Muscle layer of colon (tissue), 2 donors: ENCODE data around the gene RPL13A.
"Not testable (repeated sequence)": the region's sequence is repeated elsewhere in the genome, so short reads cannot be mapped to it uniquely, and the experiment has no call there.

Experiments used
- H3K27ac ChIP-seq: one replicate; pipeline ENCODE4 v1.7.0; 2013; ENCODE audit warnings: low read depth, mild to moderate bottlenecking, low read length, moderate library complexity
- H3K27me3 ChIP-seq, 2 donors: one replicate each; pipeline ENCODE4 v1.7.0; 2013; ENCODE audit warnings: low read length in 2 of 2, mild to moderate bottlenecking in 2 of 2; ENCODE audit not compliant: insufficient read depth in 2 of 2, control insufficient read depth in 1 of 2
- H3K36me3 ChIP-seq: one replicate; pipeline ENCODE4 v1.7.0; 2013; ENCODE audit warnings: mild to moderate bottlenecking, low read length; ENCODE audit not compliant: insufficient read depth
- H3K4me1 ChIP-seq: one replicate; pipeline ENCODE4 v1.7.0; 2013; ENCODE audit warnings: mild to moderate bottlenecking, low read length; ENCODE audit not compliant: insufficient read depth
- H3K4me3 ChIP-seq, 2 donors: one replicate each; pipeline ENCODE4 v1.7.0; 2013; ENCODE audit warnings: low read length in 2 of 2, low read depth in 1 of 2, mild to moderate bottlenecking in 1 of 2, moderate library complexity in 1 of 2
- H3K9ac ChIP-seq: one replicate; pipeline ENCODE4 v1.7.0; 2013; ENCODE audit warnings: low read length
- H3K9me3 ChIP-seq: one replicate; pipeline ENCODE4 v1.7.0; 2013; ENCODE audit warnings: mild to moderate bottlenecking, low read length
- donor health status: abdominal sarcoma.
- donor health status: Adenocarcinoma of cecum.

The RPL13A gene

DNA sequence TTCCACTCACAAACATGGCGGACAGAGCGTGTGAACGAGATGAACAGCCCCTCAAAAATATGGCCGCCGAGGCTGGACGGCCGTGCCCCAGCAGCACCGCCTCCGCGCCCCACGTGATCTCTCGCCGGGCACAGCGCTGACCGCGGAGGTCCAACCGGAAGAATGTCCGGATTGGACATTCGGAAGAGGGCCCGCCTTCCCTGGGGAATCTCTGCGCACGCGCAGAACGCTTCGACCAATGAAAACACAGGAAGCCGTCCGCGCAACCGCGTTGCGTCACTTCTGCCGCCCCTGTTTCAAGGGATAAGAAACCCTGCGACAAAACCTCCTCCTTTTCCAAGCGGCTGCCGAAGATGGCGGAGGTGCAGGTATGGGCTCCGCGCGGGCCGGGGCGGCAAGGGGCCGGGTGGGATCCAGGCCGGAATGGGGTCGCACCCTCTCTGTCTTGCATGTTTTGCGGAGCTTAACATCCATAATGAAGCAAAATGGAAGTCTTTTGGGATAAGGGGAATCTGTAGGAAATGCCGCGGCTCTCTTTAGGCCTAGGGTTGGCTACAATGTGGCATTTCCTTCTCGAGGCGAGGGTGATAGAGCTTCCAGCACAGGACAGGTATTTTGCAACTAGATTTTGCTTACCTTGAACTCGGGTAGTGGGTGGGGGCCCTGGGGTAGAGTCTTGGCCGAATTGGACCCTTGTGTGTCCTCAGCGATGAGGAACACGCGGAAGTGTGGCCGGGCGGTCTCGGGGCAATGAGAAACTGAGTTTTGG is at the start of gene RPL13A:
RPL13A (plus strand) TSS at position 332 of the 769 bp plus-strand sequence; CDS start at position 354, 22 bp downstream.
- H3K27me3 ChIP-seq: no peaks in the 10 kb centered on the region
- H3K36me3 ChIP-seq: peaks cover 34% of the 10 kb centered on the region
- H3K9me3 ChIP-seq: no peaks in the 10 kb centered on the region
- peak within 1 kb of the TSS; percentile 94 for H3K27ac ChIP-seq
- peak within 1 kb of the TSS; percentile 53 to 100 for H3K4me3 ChIP-seq
- H3K4me1 ChIP-seq: peaks cover 24% of the 10 kb centered on the region
- H3K9ac ChIP-seq: peak within 1 kb of the TSS; percentile 98

DNA sequence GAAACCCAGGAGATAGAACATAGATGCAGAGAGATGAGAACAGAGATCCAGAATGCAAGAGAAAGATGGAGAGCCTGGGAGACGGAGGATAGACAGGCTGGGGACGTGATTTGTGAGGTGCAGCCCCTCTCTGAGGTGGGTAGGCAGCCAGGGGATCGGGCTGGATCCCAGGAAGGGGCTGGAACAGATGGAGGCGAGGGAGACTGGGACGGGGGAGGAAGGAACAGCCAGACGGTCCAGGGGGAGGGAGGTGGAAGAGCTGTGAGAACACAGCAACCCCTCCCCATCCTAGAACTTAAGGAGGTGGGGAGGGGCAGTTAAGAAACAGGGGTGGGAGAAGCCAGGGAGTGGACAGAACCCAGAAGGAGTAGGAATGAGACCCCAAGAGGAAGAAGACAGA is 49.1 kb upstream of the RPL13A start:
- Histone ChIP-seq H3K27me3 (peaks cover 48 to 94% of the 10 kb centered on the region in 2 donors), H3K9ac (no peak overlapping the region), H3K27ac (no peak overlapping the region), H3K4me1 (no peaks in the 10 kb centered on the region), H3K4me3 (no peak overlapping the region), H3K36me3 (no peaks in the 10 kb centered on the region), H3K9me3 (no peaks in the 10 kb centered on the region)

DNA sequence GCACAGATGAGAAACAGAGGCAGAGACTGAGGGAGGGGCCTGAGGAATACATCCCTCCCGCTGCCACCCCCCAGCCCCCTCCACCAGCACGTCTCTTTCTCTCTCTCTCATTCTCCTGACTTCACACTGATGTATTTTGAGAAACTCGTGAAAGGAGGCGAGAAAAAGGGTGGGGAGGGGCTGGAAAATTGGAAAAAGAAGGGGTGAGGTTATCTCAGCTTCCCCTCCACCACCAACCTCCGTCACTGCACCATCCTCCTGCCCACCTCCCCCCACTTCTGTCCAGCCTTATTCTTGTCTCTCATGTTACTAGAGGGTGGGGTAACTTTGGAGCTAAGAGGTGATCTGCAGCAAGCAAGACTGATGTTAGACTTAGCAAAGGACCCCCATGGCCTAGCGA is 47.6 kb upstream of the RPL13A start:
- no peak overlapping the region for H3K27ac ChIP-seq

DNA sequence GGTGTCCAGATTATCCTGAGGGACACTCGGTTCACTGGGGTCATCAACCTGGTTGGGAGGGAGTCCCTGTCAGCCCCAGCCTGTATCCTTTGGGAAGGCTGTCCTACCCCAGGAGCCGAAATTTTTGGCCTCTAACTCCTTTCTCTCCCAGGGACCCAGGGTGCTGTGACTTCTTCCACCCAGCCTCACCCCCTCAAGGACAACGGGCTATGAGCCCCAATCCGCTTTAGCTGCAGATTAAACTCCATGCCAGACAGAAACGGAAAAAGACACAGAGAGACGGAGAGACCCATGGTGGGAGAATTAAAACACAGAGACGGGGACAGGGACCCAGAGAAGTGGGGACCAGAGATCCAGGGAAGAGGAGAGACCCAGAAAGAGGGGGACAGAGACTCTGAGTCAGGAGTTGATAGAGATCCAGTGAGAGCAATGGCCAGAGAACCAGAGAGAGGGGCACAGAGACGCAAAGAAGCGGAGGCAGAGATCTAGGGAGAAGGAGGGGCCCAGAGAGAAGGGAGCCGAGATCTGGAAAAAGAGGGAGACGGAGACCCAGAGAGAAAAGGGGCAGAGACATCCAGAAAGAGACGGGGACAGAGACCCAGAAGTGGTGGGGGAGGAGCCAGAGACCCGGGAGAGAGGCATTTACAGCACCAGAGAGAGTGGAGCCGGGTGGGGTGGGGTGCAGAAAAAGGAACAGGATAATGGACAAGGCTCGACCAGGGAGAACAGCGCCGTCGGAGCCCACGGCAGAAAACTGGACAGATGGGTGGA is 46.8 kb upstream of the RPL13A start:
- Histone ChIP-seq H3K4me3 (no peak overlapping the region), H3K27ac (no peak overlapping the region), H3K9me3 (no peaks in the 10 kb centered on the region), H3K9ac (no peak overlapping the region), H3K4me1 (no peaks in the 10 kb centered on the region), H3K27me3 (peaks cover 27 to 72% of the 10 kb centered on the region in 2 donors), H3K36me3 (no peaks in the 10 kb centered on the region)

More for the DNA sequence above, 47.6 kb upstream of the RPL13A start:
- Histone ChIP-seq H3K9ac (no peak overlapping the region), H3K4me1 (no peaks in the 10 kb centered on the region), H3K4me3 (no peak overlapping the region), H3K9me3 (no peaks in the 10 kb centered on the region), H3K36me3 (no peaks in the 10 kb centered on the region), H3K27me3 (peaks cover 32 to 80% of the 10 kb centered on the region in 2 donors)

DNA sequence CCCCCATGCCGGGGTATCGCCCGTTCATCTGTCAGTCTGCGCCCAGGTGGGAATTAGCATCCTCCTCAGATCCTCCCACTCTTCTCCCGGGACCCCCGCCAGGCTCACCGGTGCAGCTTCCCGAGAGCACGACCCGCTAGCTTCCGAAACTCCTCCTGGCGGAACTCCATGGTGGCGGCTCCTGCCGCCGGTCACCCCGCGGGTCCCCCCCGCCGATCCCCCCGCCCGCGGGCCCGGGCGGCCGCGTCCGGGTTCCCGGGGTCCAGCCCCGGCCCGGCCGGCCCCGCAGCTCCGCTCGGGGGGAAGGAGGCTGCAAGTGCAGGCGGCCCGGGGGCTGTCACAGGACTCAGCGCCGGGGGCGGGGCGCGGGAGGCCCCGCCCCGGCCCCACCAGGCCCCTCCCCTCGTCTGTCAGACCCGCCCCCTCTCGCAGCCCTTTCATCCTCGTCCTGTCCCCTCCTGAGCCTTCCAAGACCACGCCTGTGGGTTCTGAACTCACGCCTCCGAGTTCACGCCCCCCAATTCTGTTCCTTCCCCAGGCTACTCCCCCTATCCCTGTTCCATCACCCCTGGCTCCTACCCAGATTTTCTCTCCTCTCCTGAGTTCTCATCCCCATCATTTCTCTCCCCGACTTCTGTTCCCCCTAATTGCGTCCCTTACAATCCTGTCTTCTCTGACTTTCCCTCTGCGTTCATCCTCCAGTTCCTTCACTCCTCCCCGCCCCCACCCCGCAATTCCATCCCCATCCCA is 46.0 kb upstream of the RPL13A start, which contains the start of gene SLC17A7:
SLC17A7 (minus strand) TSS at position 318 of the 750 bp plus-strand sequence; CDS start at position 170, 148 bp downstream.
- Histone ChIP-seq H3K9me3 (no peaks in the 10 kb centered on the region), H3K36me3 (peaks cover under 1% of the 10 kb centered on the region), H3K27me3 (peaks cover 23 to 65% of the 10 kb centered on the region in 2 donors), H3K4me1 (no peaks in the 10 kb centered on the region), H3K9ac (no peak within 1 kb of the TSS), H3K4me3 (no peak within 1 kb of the TSS), H3K27ac (no peak within 1 kb of the TSS)

DNA sequence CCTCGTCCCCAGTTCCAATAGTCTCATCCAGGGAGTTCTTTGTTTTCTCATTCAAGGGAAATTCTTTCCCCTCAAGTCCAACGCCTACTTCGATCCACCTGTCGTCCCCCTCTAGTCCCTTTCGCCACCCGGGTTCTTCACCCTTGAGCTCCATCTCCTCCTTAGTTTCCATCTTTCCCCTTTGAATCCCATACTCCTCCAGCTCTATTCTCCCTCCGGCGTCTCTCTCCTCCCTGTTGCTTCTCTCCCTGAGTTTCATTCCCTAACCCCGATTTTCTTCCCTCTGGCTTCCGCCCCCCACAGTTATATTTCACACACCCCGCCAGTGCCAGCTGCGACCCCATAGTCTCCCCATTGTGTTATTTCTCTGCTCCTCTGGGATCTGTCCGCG is 45.5 kb upstream of the RPL13A start:
- Histone ChIP-seq H3K27ac (no peak overlapping the region), H3K27me3 (peaks cover 23 to 59% of the 10 kb centered on the region in 2 donors), H3K36me3 (peaks cover 4% of the 10 kb centered on the region), H3K9me3 (no peaks in the 10 kb centered on the region), H3K9ac (no peak overlapping the region), H3K4me1 (no peaks in the 10 kb centered on the region), H3K4me3 (no peak overlapping the region)

DNA sequence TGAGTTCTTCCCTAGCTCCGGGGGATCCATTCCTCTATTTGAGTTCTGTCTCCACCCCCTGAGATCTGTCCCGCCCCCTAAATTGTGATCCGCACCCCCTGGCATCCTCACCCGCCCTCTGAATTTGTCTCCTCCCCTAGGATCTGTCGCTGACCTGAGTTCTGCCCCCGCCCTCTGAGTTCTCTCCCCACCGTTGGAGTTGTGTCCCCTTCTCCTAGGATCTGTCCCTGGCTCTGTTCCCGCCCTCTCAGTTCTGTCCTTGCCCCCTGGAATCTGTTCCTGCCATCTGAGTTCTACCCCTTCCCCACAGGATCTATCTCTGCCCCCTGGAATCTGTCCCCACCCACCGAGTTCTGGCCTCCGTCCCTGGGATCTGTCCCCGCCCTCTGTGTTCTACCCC is 45.1 kb upstream of the RPL13A start:
- Histone ChIP-seq H3K4me1 (no peaks in the 10 kb centered on the region), H3K36me3 (peaks cover 4% of the 10 kb centered on the region), H3K4me3 (no peak overlapping the region), H3K9ac (no peak overlapping the region), H3K9me3 (no peaks in the 10 kb centered on the region), H3K27ac (no peak overlapping the region), H3K27me3 (peaks cover 23 to 55% of the 10 kb centered on the region in 2 donors)

DNA sequence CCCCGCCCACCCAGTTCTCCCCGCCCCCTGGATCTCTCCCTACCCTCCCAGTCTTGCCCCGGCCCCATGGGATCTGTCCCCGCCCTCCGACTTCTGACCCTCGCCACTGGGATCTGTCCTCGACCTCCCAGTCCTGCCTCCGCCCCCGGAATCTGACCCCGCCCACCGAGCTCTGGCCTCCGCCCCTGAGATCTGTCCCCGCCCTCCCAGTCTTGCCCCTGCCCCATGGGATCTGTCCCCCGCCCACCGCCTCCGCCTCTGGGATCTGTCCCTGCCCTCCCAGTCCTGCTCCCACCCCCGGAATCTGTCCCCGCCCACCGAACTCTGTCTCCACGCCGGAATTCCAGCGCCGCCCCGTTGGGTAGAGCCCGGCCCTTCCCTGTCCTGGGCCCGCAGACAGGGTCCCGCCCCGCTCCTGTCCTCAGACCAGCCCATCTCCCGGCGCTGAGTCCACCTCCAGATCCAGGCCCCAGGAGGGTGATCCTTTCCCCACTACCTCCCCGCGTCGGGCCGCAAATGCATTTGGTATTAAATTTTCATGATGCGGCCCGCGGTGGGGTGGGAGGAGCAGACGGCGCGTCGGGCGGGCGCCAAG is 44.5 kb upstream of the RPL13A start:
- Histone ChIP-seq H3K4me1 (no peaks in the 10 kb centered on the region), H3K27me3 (peaks cover 23 to 51% of the 10 kb centered on the region in 2 donors), H3K4me3 (peak overlapping the region; percentile 57 to 67), H3K36me3 (peaks cover 4% of the 10 kb centered on the region), H3K9ac (no peak overlapping the region), H3K9me3 (no peaks in the 10 kb centered on the region), H3K27ac (no peak overlapping the region)

DNA sequence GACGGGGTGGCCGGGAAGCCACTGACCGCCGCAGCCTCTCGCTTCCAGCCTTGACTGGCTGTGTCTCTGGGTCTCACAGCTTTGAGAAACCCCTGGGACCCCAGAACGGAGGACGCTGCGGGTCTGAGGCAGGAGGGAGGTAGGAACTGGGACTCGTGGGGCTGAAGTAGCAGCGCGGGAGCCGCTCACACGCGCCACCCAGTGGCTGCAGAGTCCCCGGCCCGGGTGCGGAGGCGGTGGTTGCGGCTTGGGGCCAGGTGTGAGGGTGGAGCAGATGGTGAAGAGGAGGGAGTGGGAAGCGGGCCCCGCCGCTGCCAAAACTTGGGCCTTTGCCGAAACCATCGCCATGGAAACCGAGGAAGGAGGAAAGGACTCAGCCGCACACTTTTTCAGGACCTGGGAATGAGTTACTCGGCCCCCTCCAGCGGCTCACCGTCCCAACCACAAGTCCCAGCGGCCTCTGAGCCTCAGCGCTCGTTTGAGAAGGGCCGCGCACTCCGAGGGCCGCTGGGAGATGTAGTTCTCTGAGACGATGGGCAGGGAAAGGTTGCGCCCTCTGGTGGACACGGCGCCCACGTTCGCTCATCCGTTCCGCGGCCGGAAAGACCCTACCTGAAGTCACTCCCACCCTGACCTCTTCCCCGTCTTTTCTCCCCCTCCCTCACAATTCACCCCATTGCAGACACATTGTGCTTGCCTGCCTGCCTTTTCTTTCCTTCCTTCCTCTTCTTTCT is 43.9 kb upstream of the RPL13A start:
- H3K9me3 ChIP-seq: no peaks in the 10 kb centered on the region
- H3K9ac ChIP-seq: no peak overlapping the region
- peaks cover 5% of the 10 kb centered on the region for H3K36me3 ChIP-seq
- H3K4me3 ChIP-seq: peak overlapping the region; percentile 57 to 67
- H3K4me1 ChIP-seq: no peaks in the 10 kb centered on the region
- peaks cover 23 to 45% of the 10 kb centered on the region in 2 donors for H3K27me3 ChIP-seq
- no peak overlapping the region for H3K27ac ChIP-seq

DNA sequence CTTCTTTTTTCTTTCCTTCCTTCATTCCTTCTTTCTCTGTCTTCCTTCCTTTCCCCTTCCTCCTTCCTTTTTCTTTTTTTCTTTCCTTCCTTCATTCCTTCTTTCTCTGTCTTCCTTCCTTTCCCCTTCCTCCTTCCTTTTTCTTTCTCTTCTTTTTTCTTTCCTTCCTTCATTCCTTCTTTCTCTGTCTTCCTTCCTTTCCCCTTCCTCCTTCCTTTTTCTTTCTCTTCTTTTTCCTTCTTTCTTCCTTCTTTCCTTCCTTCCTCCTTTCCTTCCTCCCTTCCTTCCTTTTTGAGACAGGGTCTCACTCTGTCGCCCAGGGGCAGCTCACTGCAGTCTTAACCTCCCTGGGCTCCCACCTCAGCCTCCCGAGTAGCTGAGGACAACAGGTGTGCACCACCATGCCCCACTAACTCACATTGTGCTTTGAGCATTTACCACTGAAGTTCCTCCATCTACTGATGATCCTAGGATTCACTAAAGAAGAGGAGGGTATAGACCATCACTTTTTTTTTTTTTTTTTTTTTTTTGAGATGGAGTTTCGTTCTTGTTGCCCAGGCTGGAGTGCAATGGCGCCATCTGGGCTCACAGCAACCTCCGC is 43.2 kb upstream of the RPL13A start:
- H3K27me3 ChIP-seq: peaks cover 17 to 39% of the 10 kb centered on the region in 2 donors
- not testable (repeated sequence) for H3K4me1 ChIP-seq, H3K9me3 ChIP-seq, H3K9ac ChIP-seq, H3K27ac ChIP-seq, H3K4me3 ChIP-seq
- H3K36me3 ChIP-seq: peaks cover 12% of the 10 kb centered on the region
